HG03064 (cell line): ENCODE measurements around the gene TBX1.

ENCODE experiments used
- ATAC-seq: cut with Tn5 transposase; IDR thresholded peaks from one replicate; pipeline ENCODE4 v1.9.1; 2021; ENCODE audit warnings: low read depth; ENCODE audit not compliant: unreplicated experiment

The TBX1 gene

GRCh38 chr22:19809741-19810140 lies 49.2 kb downstream of the TBX1 start:
- no peak for ATAC-seq

- ATAC-seq = no peak
Measured at GRCh38 chr22:19810381-19811201, 50.0 kb downstream of the TBX1 start.

- no peak for ATAC-seq
Measured at GRCh38 chr22:19811211-19811621, 50.6 kb downstream of the TBX1 start.

GRCh38 chr22:19811811-19812771 lies 51.5 kb downstream of the TBX1 start:
- no peak for ATAC-seq

GRCh38 chr22:19812910-19813309 lies 52.3 kb downstream of the TBX1 start:
- ATAC-seq = no peak

GRCh38 chr22:19814428-19814827 lies 53.9 kb downstream of the TBX1 start:
- ATAC-seq = no peak

GRCh38 chr22:19815093-19815822 lies 54.7 kb downstream of the TBX1 start:
- no peak for ATAC-seq

GRCh38 chr22:19815823-19816290 lies 55.3 kb downstream of the TBX1 start:
- no peak for ATAC-seq

- no peak for ATAC-seq
Measured at GRCh38 chr22:19816372-19817119, 56.0 kb downstream of the TBX1 start.
